Naive B cell (primary cell): ENCODE results near the gene NFAT5. TPM values are rescaled to one million over a fixed set of nuclear protein-coding genes. Genes with fewer than 3 reads are reported as not detected.
A peak's percentile ranks its signal among the peaks of the same experiment; 100 is the strongest.
"Not testable (repeated sequence)": the region's sequence is repeated elsewhere in the genome, so short reads cannot be mapped to it uniquely, and the experiment has no call there.

Experiments used
- ATAC-seq, 2 donors: fragments of 150-1000 bp; cut with Tn5 transposase; 2 replicates each; pipeline ENCODE4 v1.10.0; 2021; ENCODE audit warnings: low read depth in 2 of 2, mild to moderate bottlenecking in 2 of 2, moderate library complexity in 2 of 2
- DNase-seq: peaks from one replicate; pipeline ENCODE4 v3.0.0; 2022
- H3K27ac Mint-ChIP-seq, 6 donors: one replicate each; pipeline ENCODE4 v1.8.0; 2020 to 2022; ENCODE audit warnings: mild to moderate bottlenecking in 6 of 6, mixed read lengths in 6 of 6, moderate library complexity in 5 of 6, inconsistent platforms in 2 of 6
- H3K27me3 Mint-ChIP-seq, 3 donors: one replicate each; pipeline ENCODE4 v1.8.0; 2021 to 2022; ENCODE audit warnings: mixed read lengths in 3 of 3, mild to moderate bottlenecking in 1 of 3
- H3K36me3 Mint-ChIP-seq, 2 donors: one replicate each; pipeline ENCODE4 v1.8.0; 2020 to 2022; ENCODE audit warnings: mixed read lengths in 2 of 2, inconsistent platforms in 1 of 2, mild to moderate bottlenecking in 1 of 2
- H3K4me1 Mint-ChIP-seq, 3 donors: one replicate each; pipeline ENCODE4 v1.8.0; 2020 to 2022; ENCODE audit warnings: mixed read lengths in 3 of 3, inconsistent platforms in 1 of 3, mild to moderate bottlenecking in 1 of 3, moderate library complexity in 1 of 3
- H3K4me3 Mint-ChIP-seq, 8 donors: one replicate each; pipeline ENCODE4 v1.8.0; 2020 to 2022; ENCODE audit warnings: mild to moderate bottlenecking in 8 of 8, mixed read lengths in 8 of 8, moderate library complexity in 8 of 8, inconsistent platforms in 2 of 8
- H3K9me3 Mint-ChIP-seq, 7 donors: one replicate each; pipeline ENCODE4 v1.8.0; 2020 to 2022; ENCODE audit warnings: mixed read lengths in 7 of 7, mild to moderate bottlenecking in 5 of 7, inconsistent platforms in 2 of 7, moderate library complexity in 1 of 7
- polyA plus RNA-seq, 6 donors: library from polyadenylated mRNA; unstranded; fragments of 300-500 nt; fragmentation: Illumina TruSeq; gene quantifications; one replicate each; pipeline ENCODE4 v1.2.3, GENCODE V29; 2021; ENCODE audit warnings: low read depth in 6 of 6

The NFAT5 gene
- polyA plus RNA-seq, 6 donors from 2014 or later, result 0.54 to 12.4 (median 9.0) TPM

DNA sequence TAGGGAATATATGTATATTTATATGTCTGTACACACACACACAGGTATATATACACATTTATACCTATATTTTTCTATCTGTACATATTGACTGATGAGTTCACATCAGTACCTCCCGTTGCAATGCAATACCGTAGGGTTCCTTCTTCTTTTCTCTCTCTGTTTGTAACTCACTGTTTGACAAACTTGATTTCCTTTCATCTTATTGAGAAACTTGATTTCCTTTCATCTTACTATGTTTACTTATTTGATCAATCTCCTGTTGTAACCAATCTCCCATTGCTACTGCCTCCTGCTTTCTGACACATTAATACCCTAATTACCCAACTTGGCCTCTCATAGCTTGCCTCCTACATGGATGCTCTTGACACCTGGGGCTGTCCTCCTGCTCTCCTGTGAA, 49.8 kb downstream of the NFAT5 start:
- no peak overlapping the region for H3K4me3 Mint-ChIP-seq
- DNase-seq, result no peak
- no peaks in the 10 kb centered on the region for H3K9me3 Mint-ChIP-seq
- no peak for ATAC-seq
- no peaks in the 10 kb centered on the region for H3K36me3 Mint-ChIP-seq
- peak overlapping the region in 1 of 6 donors; percentile 84 for H3K27ac Mint-ChIP-seq
- peaks cover 24 to 37% (median 30%) of the 10 kb centered on the region in 3 donors for H3K4me1 Mint-ChIP-seq
- H3K27me3 Mint-ChIP-seq, result no peaks in the 10 kb centered on the region

- Mint-ChIP-seq H3K36me3 (no peaks in the 10 kb centered on the region), H3K9me3 (no peaks in the 10 kb centered on the region), H3K27me3 (no peaks in the 10 kb centered on the region), H3K4me1 (peaks cover 25 to 33% (median 29%) of the 10 kb centered on the region in 3 donors), H3K4me3 (no peak overlapping the region), H3K27ac (peak overlapping the region in 2 of 6 donors; percentile 84 to 88)
- no peak for DNase-seq
- no peak for ATAC-seq
These were observed 50.3 kb downstream of the NFAT5 start for GRCh38 chr16:69616082-69616481.

DNA sequence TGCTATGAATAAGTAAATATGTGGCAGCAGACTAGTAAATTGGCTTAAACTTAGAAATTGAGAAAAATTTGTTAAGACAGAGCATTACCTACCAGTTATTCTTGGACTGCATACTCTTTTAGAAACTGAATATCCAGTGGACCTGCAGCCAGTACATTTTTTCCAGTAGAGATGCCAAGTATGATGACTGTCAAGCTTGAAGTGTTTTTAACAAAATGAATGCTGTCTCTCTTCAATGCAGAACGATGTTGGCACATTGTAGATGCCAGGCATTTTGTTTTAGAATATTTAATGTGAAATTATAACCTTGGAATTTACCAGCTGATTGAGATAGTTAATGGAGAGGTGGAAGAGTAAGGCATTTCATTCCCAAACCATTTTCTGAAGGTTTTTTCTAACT, 52.5 kb downstream of the NFAT5 start:
- DNase-seq (no peak), ATAC-seq (no peak)
- Mint-ChIP-seq H3K4me1 (peaks cover 13 to 27% (median 18%) of the 10 kb centered on the region in 3 donors), H3K27ac (no peak overlapping the region), H3K9me3 (no peaks in the 10 kb centered on the region), H3K27me3 (no peaks in the 10 kb centered on the region), H3K4me3 (no peak overlapping the region), H3K36me3 (no peaks in the 10 kb centered on the region)

DNA sequence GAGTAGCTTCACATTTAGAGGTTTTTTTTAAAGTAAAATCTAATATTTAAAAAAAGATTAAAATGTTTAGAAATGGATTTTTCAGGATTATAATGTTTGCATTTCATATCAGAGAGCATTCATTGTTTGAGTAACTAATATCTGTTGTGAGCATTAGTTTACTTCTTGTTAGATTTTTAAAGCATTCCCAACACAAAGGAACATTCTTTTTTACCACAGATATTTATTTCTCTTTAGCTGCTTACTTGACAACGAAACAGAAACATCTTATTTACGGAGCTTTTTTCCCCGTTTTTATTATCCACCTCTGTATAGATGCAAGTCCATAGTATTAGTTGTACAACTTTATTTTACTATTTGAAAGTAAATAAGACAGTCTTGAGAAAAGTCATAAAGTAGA, 53.0 kb downstream of the NFAT5 start:
- H3K27me3 Mint-ChIP-seq, result no peaks in the 10 kb centered on the region
- H3K4me1 Mint-ChIP-seq, result peaks cover 9 to 23% (median 14%) of the 10 kb centered on the region in 3 donors
- no peak for ATAC-seq
- H3K36me3 Mint-ChIP-seq, result no peaks in the 10 kb centered on the region
- H3K27ac Mint-ChIP-seq, result no peak overlapping the region
- no peak for DNase-seq
- H3K9me3 Mint-ChIP-seq, result no peaks in the 10 kb centered on the region
- H3K4me3 Mint-ChIP-seq, result no peak overlapping the region

- H3K4me1 Mint-ChIP-seq, result peaks cover 9 to 22% (median 14%) of the 10 kb centered on the region in 3 donors
- no peaks in the 10 kb centered on the region for H3K36me3 Mint-ChIP-seq
- DNase-seq (no peak), ATAC-seq (no peak)
- H3K9me3 Mint-ChIP-seq, result no peaks in the 10 kb centered on the region
- no peak overlapping the region for H3K4me3 Mint-ChIP-seq
- no peaks in the 10 kb centered on the region for H3K27me3 Mint-ChIP-seq
- H3K27ac Mint-ChIP-seq, result peak overlapping the region in 2 of 6 donors; percentile 24 to 50
These were observed 53.7 kb downstream of the NFAT5 start for GRCh38 chr16:69619514-69619913.

DNA sequence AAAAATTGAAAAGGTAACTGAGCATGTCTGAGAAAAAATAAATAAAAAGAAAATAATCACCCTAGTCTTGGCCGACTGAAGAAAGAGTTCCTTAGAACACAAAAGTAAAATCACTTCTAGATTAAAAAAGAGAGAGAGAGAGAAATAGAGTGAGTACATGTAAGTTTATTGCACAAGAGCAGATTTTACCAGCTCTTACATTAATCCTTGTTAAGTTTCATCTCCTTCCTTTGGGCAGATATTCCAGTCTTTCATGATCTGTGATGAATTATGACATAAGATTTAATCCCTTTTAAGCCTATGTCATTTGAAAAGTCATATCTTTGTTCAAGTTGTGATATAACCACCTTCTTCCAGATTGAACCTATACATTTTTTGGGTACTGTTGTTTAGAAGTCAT, 54.8 kb downstream of the NFAT5 start:
- Mint-ChIP-seq H3K36me3 (no peaks in the 10 kb centered on the region), H3K27me3 (no peaks in the 10 kb centered on the region), H3K4me1 (peaks cover 9 to 16% (median 12%) of the 10 kb centered on the region in 3 donors), H3K9me3 (no peaks in the 10 kb centered on the region), H3K27ac (peak overlapping the region in 2 of 6 donors; percentile 69 to 86), H3K4me3 (no peak overlapping the region)
- no peak for DNase-seq
- no peak for ATAC-seq

- Mint-ChIP-seq H3K4me3 (no peak overlapping the region), H3K4me1 (peaks cover 4 to 9% (median 7%) of the 10 kb centered on the region in 3 donors), H3K27ac (peak overlapping the region in 3 of 6 donors; percentile 63 to 86 (median 74)), H3K36me3 (no peaks in the 10 kb centered on the region), H3K9me3 (no peaks in the 10 kb centered on the region), H3K27me3 (no peaks in the 10 kb centered on the region)
- DNase-seq (no peak), ATAC-seq (no peak)
These were observed 55.5 kb downstream of the NFAT5 start for GRCh38 chr16:69621225-69621624.

GRCh38 chr16:69626256-69626655, 60.5 kb downstream of the NFAT5 start:
- Mint-ChIP-seq H3K27me3 (no peaks in the 10 kb centered on the region), H3K27ac (no peak overlapping the region), H3K4me3 (no peak overlapping the region), H3K4me1 (peaks cover 0 to 7% (median 4%) of the 10 kb centered on the region in 3 donors), H3K36me3 (peaks cover 0 to 4% of the 10 kb centered on the region in 2 donors), H3K9me3 (no peaks in the 10 kb centered on the region)
- ATAC-seq (no peak), DNase-seq (no peak)

DNA sequence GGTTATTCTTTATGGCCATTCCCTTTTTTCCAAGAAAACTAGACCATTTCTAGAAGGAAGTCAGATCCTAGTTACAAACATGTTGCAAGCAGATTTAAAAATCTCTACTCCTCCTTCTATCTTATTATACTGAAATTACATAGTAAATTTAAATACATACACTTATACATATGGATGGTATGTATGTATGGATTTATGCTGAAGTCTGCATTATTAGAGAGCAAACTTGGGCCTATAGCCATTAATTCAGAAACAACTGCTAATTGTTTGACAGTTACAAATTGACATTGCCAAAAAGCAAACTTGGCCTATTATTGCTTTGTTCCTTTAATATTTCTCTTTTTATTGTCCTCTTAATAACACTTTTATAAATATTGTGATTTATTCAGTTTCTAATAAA, 67.1 kb downstream of the NFAT5 start:
- DNase-seq, result no peak
- Mint-ChIP-seq H3K9me3 (peaks cover 0 to 10% (median 8%) of the 10 kb centered on the region in 7 donors), H3K4me3 (no peak overlapping the region), H3K36me3 (peaks cover 19 to 23% of the 10 kb centered on the region in 2 donors), H3K4me1 (peaks cover 0 to 2% (median 0%) of the 10 kb centered on the region in 3 donors), H3K27me3 (no peaks in the 10 kb centered on the region), H3K27ac (no peak overlapping the region)
- no peak for ATAC-seq

DNA sequence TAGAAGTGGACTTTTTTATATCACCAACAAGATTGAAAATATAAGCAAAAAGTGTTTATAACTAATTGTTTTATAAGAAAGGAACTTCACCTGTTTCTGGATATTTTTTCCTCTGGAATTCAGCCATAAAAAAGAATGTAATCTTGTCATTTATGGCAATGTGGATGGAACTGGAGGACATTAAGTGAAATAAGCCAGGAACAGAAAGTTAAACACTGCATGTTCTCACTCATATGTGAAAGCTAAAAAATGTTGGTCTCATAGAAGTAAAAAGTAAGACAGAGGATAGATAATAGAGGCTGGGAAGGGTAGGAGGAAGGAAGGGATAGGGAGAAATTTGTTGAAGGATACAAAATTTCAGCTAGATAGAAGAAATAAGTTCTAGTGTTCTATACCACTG, 67.6 kb downstream of the NFAT5 start:
- Mint-ChIP-seq H3K27ac (peak overlapping the region in 1 of 6 donors; percentile 0), H3K4me1 (peaks cover 0 to 2% (median 0%) of the 10 kb centered on the region in 3 donors), H3K27me3 (no peaks in the 10 kb centered on the region), H3K4me3 (peak overlapping the region in 1 of 8 donors; percentile 3), H3K9me3 (peaks cover 0 to 10% (median 8%) of the 10 kb centered on the region in 7 donors), H3K36me3 (peaks cover 19 to 23% of the 10 kb centered on the region in 2 donors)
- no peak for ATAC-seq
- no peak for DNase-seq

- Mint-ChIP-seq H3K9me3 (peaks cover 0 to 10% (median 8%) of the 10 kb centered on the region in 7 donors), H3K36me3 (peaks cover 19% of the 10 kb centered on the region in 2 donors)
- H3K27me3 Mint-ChIP-seq, H3K4me3 Mint-ChIP-seq, H3K4me1 Mint-ChIP-seq, H3K27ac Mint-ChIP-seq, ATAC-seq, DNase-seq: not testable (repeated sequence)
These were observed 70.9 kb downstream of the NFAT5 start for GRCh38 chr16:69636563-69637146.

- H3K4me1 Mint-ChIP-seq, H3K27me3 Mint-ChIP-seq, ATAC-seq, H3K27ac Mint-ChIP-seq, H3K4me3 Mint-ChIP-seq, DNase-seq: not testable (repeated sequence)
- Mint-ChIP-seq H3K9me3 (peaks cover 0 to 10% (median 8%) of the 10 kb centered on the region in 7 donors), H3K36me3 (peaks cover 19% of the 10 kb centered on the region in 2 donors)
These were observed 71.6 kb downstream of the NFAT5 start for GRCh38 chr16:69637206-69637865.

GRCh38 chr16:69643997-69644396, 78.2 kb downstream of the NFAT5 start:
- not testable (repeated sequence) for H3K4me1 Mint-ChIP-seq, ATAC-seq, DNase-seq, H3K36me3 Mint-ChIP-seq, H3K27me3 Mint-ChIP-seq, H3K27ac Mint-ChIP-seq, H3K4me3 Mint-ChIP-seq, H3K9me3 Mint-ChIP-seq

DNA sequence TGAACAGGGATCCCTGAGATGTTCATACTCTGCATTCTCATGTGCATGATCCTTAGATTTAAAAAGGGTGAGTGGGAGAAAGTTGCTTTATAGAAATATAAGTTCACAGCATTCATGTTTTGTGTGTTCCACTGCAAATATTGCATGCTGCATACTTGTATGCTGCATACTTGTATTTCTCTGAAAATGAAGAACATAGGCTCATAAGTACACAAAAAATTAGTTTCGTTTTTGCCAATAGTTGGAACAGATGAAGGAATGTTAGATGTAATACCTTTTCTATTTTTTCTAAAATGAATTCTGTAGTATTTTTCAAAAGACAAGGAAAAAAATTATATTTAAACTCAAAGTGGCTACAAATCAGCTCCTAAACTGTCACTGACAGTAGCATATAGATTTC, 79.0 kb downstream of the NFAT5 start:
- Mint-ChIP-seq H3K4me3 (no peak overlapping the region), H3K27ac (no peak overlapping the region), H3K36me3 (peaks cover 6 to 7% of the 10 kb centered on the region in 2 donors), H3K27me3 (no peaks in the 10 kb centered on the region), H3K9me3 (no peaks in the 10 kb centered on the region), H3K4me1 (peaks cover 0 to 4% (median 0%) of the 10 kb centered on the region in 3 donors)
- DNase-seq (no peak), ATAC-seq (no peak)
